Prostate gland (tissue), 2 donors: ENCODE measurements around the gene MET.

Source experiments
- POLR2A ChIP-seq: fragments of 450-650 bp; IDR thresholded peaks from one replicate; pipeline ENCODE4 v1.6.1; 2016; ENCODE audit warnings: antibody characterized with exemption, mild to moderate bottlenecking
- POLR2AphosphoS5 ChIP-seq: sonication (generic); formaldehyde crosslinking; IDR thresholded peaks from one replicate; pipeline ENCODE4 v1.6.1; 2017; ENCODE audit warnings: antibody characterized with exemption
- TF ChIP-seq, protein P1 (sequence below), 4 experiments: fragments of 200-600 bp in 2 of 4; fragments of 450-650 bp in 2 of 4; sonication (generic) in 2 of 4; IDR thresholded peaks; 1 replicate in 3 of 4; 2 replicates in 1 of 4; pipeline ENCODE4 v1.5.1; 2016 to 2019; ENCODE audit warnings: antibody characterized with exemption in 4 of 4, mild to moderate bottlenecking in 2 of 4, moderate library complexity in 2 of 4

- TF ChIP-seq, protein P1, sequence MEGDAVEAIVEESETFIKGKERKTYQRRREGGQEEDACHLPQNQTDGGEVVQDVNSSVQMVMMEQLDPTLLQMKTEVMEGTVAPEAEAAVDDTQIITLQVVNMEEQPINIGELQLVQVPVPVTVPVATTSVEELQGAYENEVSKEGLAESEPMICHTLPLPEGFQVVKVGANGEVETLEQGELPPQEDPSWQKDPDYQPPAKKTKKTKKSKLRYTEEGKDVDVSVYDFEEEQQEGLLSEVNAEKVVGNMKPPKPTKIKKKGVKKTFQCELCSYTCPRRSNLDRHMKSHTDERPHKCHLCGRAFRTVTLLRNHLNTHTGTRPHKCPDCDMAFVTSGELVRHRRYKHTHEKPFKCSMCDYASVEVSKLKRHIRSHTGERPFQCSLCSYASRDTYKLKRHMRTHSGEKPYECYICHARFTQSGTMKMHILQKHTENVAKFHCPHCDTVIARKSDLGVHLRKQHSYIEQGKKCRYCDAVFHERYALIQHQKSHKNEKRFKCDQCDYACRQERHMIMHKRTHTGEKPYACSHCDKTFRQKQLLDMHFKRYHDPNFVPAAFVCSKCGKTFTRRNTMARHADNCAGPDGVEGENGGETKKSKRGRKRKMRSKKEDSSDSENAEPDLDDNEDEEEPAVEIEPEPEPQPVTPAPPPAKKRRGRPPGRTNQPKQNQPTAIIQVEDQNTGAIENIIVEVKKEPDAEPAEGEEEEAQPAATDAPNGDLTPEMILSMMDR (IDR thresholded peaks at IDR 0.05): no peak
- no peak for TF ChIP-seq POLR2A
- no peak for TF ChIP-seq POLR2AphosphoS5
These were observed 68.2 kb downstream of the MET start for GRCh38 chr7:116740231-116740630.
